ENCODE data around the gene ATP8B1.

DNA sequence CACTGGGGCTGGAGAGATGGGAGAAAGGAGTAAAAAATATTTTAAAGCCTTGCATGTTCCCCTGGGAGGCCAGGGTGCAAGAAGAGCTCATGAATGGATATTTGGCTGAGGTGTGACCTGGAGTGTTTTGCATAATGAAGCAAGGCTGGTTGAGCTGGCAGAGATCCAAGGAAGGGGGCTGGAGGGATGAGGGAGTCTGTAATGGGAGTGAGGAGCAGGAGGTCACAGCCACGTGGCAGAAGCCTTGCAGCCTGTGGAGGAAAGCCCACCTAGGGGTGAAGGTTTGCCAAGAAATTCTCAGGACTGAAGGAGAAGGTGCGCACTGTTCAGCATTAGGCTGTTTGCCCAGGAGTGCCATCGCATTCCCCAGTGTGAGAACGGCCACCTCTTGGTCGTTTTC lies 40.3 kb upstream of the ATP8B1 start:
- TF ChIP-seq, protein P1, sequence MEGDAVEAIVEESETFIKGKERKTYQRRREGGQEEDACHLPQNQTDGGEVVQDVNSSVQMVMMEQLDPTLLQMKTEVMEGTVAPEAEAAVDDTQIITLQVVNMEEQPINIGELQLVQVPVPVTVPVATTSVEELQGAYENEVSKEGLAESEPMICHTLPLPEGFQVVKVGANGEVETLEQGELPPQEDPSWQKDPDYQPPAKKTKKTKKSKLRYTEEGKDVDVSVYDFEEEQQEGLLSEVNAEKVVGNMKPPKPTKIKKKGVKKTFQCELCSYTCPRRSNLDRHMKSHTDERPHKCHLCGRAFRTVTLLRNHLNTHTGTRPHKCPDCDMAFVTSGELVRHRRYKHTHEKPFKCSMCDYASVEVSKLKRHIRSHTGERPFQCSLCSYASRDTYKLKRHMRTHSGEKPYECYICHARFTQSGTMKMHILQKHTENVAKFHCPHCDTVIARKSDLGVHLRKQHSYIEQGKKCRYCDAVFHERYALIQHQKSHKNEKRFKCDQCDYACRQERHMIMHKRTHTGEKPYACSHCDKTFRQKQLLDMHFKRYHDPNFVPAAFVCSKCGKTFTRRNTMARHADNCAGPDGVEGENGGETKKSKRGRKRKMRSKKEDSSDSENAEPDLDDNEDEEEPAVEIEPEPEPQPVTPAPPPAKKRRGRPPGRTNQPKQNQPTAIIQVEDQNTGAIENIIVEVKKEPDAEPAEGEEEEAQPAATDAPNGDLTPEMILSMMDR (IDR thresholded peaks at IDR 0.05; ENCODE audit: insufficient read depth, low read length, poor library complexity, severe bottlenecking) = no peak
- TF ChIP-seq EZH2phosphoT487 (conservative IDR thresholded peaks at IDR 0.05; ENCODE audit: low read length) = no peak

Measured in SU-DHL-6 (cell line).